Measurements from ENCODE around the gene EXOC6B.

DNA sequence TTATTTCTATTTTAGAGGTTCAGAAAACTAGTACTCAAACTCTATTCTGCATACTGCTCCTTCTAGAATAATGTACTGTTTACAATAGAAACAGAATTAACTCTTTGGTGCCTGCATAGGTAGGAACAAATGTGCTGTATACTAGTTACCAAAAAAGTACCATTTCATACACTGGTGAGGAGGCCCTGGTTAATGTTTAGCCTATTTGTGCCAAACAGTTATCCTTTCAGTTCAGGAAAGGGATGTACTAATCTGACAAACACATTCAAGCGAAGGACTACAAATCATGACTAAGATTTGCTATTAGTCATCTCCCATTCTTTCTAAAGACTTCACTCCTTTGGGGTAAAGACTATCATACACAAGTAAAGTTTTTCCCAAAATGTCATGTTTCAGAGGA, 47.4 kb downstream of the EXOC6B start:
- TF ChIP-seq, protein P1, sequence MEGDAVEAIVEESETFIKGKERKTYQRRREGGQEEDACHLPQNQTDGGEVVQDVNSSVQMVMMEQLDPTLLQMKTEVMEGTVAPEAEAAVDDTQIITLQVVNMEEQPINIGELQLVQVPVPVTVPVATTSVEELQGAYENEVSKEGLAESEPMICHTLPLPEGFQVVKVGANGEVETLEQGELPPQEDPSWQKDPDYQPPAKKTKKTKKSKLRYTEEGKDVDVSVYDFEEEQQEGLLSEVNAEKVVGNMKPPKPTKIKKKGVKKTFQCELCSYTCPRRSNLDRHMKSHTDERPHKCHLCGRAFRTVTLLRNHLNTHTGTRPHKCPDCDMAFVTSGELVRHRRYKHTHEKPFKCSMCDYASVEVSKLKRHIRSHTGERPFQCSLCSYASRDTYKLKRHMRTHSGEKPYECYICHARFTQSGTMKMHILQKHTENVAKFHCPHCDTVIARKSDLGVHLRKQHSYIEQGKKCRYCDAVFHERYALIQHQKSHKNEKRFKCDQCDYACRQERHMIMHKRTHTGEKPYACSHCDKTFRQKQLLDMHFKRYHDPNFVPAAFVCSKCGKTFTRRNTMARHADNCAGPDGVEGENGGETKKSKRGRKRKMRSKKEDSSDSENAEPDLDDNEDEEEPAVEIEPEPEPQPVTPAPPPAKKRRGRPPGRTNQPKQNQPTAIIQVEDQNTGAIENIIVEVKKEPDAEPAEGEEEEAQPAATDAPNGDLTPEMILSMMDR (IDR thresholded peaks at IDR 0.05; ENCODE audit: low read depth, low read length): no peak
- TF ChIP-seq EZH2phosphoT487 (IDR thresholded peaks at IDR 0.05; ENCODE audit: low read depth): no peak
